Right hindlimb (tissue), 1 donor: ENCODE measurements around the gene ABCG1.

Experiments used
- DNase-seq: peaks from one replicate; pipeline ENCODE4 v3.0.0-alpha.2; 2018

ABCG1 gene

DNA sequence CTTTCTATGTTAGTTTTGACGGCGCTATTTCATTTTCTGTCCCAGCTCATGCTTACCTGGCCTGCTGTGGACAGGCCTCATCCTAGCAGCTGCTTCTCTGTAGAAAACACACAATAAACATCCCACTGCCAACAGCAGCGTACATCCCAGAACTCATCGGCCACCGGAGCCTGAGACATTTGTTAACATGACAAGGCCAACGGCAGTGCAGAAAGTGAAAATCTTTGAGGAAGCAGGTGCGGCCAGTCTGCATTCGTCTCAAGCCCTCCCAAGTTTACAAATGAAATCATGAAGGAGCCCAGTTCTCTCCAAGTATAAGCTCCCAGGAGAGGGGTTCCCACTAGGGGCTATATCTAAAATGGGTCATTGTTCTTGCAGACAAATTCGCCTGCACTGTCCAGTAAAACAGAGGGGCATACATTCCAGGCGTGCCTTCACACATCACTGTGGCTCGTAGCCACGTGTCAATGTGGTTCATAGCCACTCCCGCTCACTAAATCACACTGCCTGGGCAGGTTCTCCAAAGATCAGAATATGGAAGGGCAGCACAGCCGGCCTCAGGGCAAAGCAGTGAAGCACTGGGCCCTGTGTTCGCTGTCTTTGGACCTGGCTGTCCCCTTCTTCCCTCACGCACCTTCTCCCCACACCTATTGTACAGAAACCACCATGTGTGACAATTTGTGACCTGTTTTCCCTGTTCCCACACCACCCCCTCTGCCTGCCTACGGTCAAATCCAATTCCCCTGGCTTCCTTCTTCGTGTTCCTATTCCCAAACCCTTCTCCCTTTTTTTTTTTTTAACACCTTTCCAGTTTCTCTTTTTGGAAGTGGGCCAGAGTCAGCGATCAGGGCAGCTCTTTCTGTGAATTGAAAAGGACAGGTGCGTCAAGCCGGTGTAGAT is 27.0 kb upstream of the ABCG1 start:
- no peak for DNase-seq

DNA sequence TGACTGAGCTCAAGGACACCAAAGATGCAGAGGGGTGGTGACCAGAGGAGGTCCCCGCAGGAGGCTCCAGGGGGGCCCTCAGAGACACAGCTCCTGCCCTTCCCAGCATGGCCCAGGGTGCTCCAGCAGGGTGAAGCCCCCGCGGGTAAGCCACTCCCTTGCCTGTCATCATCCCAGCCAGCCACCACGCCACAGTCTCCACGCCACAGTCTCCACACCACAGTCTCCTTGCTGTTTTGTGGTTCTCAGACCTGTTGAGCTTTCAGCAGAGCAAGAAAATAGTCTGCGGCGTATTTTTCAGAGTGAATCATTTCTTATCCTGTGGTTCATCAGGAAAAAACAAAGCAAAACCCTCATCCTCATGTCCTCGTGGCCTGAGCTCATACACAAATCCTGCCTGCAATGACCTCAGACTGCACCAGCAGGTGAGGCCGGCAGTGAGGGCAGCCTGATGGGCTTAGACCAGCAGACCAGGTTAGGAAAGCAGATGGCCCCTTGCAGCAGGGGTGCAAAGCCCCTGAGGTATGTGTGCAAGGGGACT is 25.7 kb upstream of the ABCG1 start:
- DNase-seq, result no peak

DNA sequence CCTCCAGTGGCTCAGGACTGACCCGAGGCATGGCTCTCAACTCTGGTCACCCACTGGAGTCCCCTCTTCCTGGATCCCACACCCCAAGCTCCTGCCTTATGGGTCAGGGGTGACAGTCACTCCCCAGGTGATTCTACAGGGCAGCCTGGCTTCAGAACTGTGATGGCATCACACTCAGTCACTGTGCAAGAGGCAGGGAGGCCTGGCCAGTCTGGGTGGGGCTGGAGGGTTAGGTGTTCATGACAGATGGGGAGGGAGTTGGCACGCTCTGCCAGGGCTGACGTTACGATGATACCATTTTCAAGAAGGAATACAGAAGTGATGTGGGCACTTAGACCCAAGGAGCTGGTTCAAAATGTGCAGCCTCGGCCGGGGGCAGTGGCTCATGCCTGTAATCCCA is 25.2 kb upstream of the ABCG1 start:
- DNase-seq, result no peak

- DNase-seq, result no peak
Observed at GRCh38 chr21:42194863-42195262, 24.1 kb upstream of the ABCG1 start.

GRCh38 chr21:42195378-42196031 is 23.4 kb upstream of the ABCG1 start:
- no peak for DNase-seq

GRCh38 chr21:42198929-42199867 is 19.7 kb upstream of the ABCG1 start:
- no peak for DNase-seq

GRCh38 chr21:42199868-42200463 is 19.0 kb upstream of the ABCG1 start:
- DNase-seq, result no peak

- no peak for DNase-seq
Observed at GRCh38 chr21:42200906-42201614, 17.9 kb upstream of the ABCG1 start.

- no peak for DNase-seq
Observed at GRCh38 chr21:42201615-42202161, 17.3 kb upstream of the ABCG1 start.

DNA sequence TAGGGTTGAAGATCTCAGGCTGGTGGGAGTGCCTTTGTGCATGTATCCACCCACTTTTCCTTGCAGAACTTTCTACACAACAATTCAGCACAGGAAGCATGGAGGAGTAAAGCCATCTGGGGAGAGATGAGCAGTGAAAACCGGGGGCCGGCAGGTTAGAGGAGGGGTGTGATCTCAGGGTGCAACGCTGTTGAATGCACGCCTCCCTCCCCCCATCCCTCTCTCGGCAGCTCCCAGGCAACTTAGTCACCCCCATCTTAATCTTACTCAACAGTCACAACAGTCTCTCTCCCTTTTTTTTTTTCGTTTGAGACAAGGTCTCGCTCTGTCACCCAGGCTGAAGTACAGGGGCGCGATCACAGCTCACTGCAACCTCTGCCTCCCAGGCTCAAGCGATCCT is 16.6 kb upstream of the ABCG1 start:
- no peak for DNase-seq

DNA sequence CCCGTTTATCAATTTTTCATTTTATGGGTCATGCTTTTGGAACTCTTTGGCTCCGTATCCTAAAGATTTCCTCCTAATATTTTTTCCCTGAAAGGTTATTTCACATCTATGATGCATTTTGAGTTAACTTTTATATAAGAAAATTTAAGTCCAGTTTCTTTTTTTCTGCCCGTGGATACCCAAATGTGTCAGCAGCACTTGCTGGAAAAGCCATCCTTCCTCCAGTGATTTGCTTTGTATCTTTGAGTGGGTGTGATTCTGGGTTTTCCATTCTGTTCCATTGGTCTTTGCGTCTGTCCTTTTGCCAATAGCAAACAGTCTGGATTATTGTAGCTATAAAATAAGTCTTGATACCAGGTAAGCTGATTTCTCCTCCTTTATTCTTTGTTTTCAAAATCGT is 15.6 kb upstream of the ABCG1 start:
- DNase-seq, result no peak

DNA sequence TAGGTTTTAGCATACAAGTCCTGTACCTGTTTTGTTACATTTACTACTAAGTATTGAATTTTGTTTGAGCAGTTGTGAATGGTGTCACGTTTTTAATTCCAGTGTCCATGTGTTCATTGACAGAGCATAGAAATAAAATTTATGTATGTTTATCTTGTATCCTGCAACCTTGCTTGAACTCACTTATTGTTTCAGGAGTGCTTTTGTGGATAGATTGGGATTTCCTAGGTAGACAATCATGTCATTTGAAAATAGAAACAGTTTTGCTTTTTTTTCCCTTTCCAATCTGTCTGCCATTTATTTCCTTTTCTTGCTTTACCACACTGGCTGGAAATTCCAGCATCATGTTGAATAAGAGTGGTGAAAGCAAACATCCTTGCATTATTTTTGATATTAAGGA is 15.0 kb upstream of the ABCG1 start:
- DNase-seq, result no peak

GRCh38 chr21:42207426-42207825 is 11.5 kb upstream of the ABCG1 start:
- DNase-seq, result no peak

DNA sequence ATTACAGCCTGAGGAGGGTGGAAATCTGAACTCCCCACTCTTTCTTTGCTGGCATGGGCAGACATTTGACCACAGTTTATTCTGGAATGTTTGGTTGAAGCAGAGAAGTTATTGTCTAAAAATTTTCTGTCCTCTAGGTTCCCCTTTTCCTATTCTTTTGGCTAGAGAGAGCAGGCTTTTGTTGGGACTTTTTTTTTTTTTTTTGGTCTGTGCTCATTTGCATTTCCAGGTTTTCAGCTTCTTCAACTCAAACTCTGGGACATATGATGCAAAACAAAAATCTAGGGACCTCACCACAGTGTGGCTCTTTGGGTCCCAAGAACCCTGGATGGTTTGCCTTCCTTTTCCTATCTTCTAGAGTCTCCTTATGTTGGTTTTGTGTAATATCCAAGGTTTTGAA is 10.9 kb upstream of the ABCG1 start:
- DNase-seq, result no peak

GRCh38 chr21:42208801-42209490 is 10.0 kb upstream of the ABCG1 start:
- DNase-seq, result no peak

- no peak for DNase-seq
Observed at GRCh38 chr21:42209801-42210479, 9.0 kb upstream of the ABCG1 start.

GRCh38 chr21:42212266-42212665 is 6.7 kb upstream of the ABCG1 start:
- no peak for DNase-seq

- no peak for DNase-seq
Observed at GRCh38 chr21:42213082-42213774, 5.7 kb upstream of the ABCG1 start.

GRCh38 chr21:42214081-42214750 is 4.7 kb upstream of the ABCG1 start:
- no peak for DNase-seq
